Measurements from ENCODE around the gene KCNG4. TPM values are rescaled to one million over a fixed set of nuclear protein-coding genes. Genes with fewer than 3 reads are reported as not detected.

Gene KCNG4
- total RNA-seq, 1 experiment from 2014 or later = not detected

GRCh38 chr16:84180519-84181140, 59.2 kb downstream of the KCNG4 start:
- ChIA-PET RAD21 (ENCODE audit: low non-redundant PET in 1 of 2, low total read pairs in 2 of 2, uncharacterized antibody in 2 of 2, unreplicated experiment in 2 of 2) (no interaction called here), CTCF (no interaction called here), POLR2A (no interaction called here)
- peaks cover 33 to 54% of the 10 kb centered on the region in 2 experiments; a peak in 3 of 4 replicates for H3K36me3 ChIP-seq (ENCODE audit: control insufficient read depth in 1 of 2, insufficient read depth in 2 of 2, low read length in 2 of 2)
- peaks cover 34% of the 10 kb centered on the region for H3K79me2 ChIP-seq (ENCODE audit: insufficient read depth, low read length)
- no peaks in the 10 kb centered on the region for H4K20me1 ChIP-seq (ENCODE audit: insufficient read depth)
- ATAC-seq = no peak
- H3K4me1 ChIP-seq (ENCODE audit: control insufficient read depth in 1 of 2, insufficient read depth in 2 of 2, low read length in 2 of 2) = peaks cover 4 to 23% of the 10 kb centered on the region in 2 experiments; a peak in 3 of 4 replicates
- no peaks in the 10 kb centered on the region for H3K27me3 ChIP-seq (ENCODE audit: insufficient read depth, low read length)
- no peak overlapping the region for H3K9ac ChIP-seq (ENCODE audit: low read length)
- no peaks in the 10 kb centered on the region for H3K9me2 ChIP-seq (ENCODE audit: insufficient read depth)
- no peak overlapping the region for H2AFZ ChIP-seq (ENCODE audit: low read depth, low read length, poor library complexity, severe bottlenecking)
- intact Hi-C loops (cut with micrococcal nuclease) = loop anchor here (10.0 kb wide), 1 partner anchor 304 kb away; no protein-coding TSS in a partner anchor
- TF ChIP-seq EZH2phosphoT487 (IDR thresholded peaks at IDR 0.05; ENCODE audit: borderline replicate concordance) (no peak), TCF7L2 (IDR thresholded peaks at IDR 0.05; ENCODE audit: borderline replicate concordance, extremely low read depth, insufficient read depth, insufficient read length) (no peak), RAD21 (IDR thresholded peaks at IDR 0.05; ENCODE audit: low read depth) (no peak), ZNF274 (IDR thresholded peaks at IDR 0.05; ENCODE audit: low read depth, low read length) (no peak), EZH2 (IDR thresholded peaks at IDR 0.05) (no peak), JUND (IDR thresholded peaks at IDR 0.05) (no peak), YY1 (IDR thresholded peaks at IDR 0.05; ENCODE audit: extremely low read depth, insufficient replicate concordance, low read depth, low read length) (no peak), POLR2AphosphoS5 (IDR thresholded peaks at IDR 0.05; ENCODE audit: low read depth, low read length) (no peak), FOSL1 (IDR thresholded peaks at IDR 0.05; ENCODE audit: low read depth) (no peak), SP1 (IDR thresholded peaks at IDR 0.05; ENCODE audit: low read depth) (no peak)
- BruUV-seq (replicated peaks) = no TSS peak
- no peak overlapping the region for H3K4me3 ChIP-seq (replicated peaks in 1 of 2; ENCODE audit: low read depth in 1 of 2, low read length in 2 of 2)
- H3K27ac ChIP-seq (ENCODE audit: low read depth, low read length) = no peak overlapping the region
- no peak overlapping the region for H3K4me2 ChIP-seq (ENCODE audit: low read length)
- H3K9me3 ChIP-seq (ENCODE audit: control insufficient read depth in 1 of 2, insufficient read depth in 1 of 2, low read depth in 1 of 2, low read length in 2 of 2) = no peaks in the 10 kb centered on the region
- DNase-seq (ENCODE audit: low read depth, low spot score) = no peak

All from HCT116 (cell line).